Measurements from ENCODE around the gene SLC22A1.

GRCh38 chr6:160086754-160087153 lies 34.9 kb upstream of the SLC22A1 start:
- TF ChIP-seq CTCF (conservative IDR thresholded peaks at IDR 0.05; ENCODE audit: low read depth in 2 of 2) (no peak), EZH2 (IDR thresholded peaks at IDR 0.05; ENCODE audit: low read depth, unreplicated experiment) (no peak), POLR2AphosphoS5 (IDR thresholded peaks at IDR 0.05; ENCODE audit: low read depth) (no peak), CREB1 (CRISPR knock-in tag; IDR thresholded peaks at IDR 0.05; ENCODE audit: low read depth) (no peak), EZH2phosphoT487 (IDR thresholded peaks at IDR 0.05; ENCODE audit: unreplicated experiment) (no peak), JUNB (IDR thresholded peaks at IDR 0.05; ENCODE audit: unreplicated experiment) (no peak), ETS1 (IDR thresholded peaks at IDR 0.05) (no peak)
- TF ChIP-seq, protein P1, sequence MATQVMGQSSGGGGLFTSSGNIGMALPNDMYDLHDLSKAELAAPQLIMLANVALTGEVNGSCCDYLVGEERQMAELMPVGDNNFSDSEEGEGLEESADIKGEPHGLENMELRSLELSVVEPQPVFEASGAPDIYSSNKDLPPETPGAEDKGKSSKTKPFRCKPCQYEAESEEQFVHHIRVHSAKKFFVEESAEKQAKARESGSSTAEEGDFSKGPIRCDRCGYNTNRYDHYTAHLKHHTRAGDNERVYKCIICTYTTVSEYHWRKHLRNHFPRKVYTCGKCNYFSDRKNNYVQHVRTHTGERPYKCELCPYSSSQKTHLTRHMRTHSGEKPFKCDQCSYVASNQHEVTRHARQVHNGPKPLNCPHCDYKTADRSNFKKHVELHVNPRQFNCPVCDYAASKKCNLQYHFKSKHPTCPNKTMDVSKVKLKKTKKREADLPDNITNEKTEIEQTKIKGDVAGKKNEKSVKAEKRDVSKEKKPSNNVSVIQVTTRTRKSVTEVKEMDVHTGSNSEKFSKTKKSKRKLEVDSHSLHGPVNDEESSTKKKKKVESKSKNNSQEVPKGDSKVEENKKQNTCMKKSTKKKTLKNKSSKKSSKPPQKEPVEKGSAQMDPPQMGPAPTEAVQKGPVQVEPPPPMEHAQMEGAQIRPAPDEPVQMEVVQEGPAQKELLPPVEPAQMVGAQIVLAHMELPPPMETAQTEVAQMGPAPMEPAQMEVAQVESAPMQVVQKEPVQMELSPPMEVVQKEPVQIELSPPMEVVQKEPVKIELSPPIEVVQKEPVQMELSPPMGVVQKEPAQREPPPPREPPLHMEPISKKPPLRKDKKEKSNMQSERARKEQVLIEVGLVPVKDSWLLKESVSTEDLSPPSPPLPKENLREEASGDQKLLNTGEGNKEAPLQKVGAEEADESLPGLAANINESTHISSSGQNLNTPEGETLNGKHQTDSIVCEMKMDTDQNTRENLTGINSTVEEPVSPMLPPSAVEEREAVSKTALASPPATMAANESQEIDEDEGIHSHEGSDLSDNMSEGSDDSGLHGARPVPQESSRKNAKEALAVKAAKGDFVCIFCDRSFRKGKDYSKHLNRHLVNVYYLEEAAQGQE (IDR thresholded peaks at IDR 0.05; ENCODE audit: unreplicated experiment), result no peak

All from GM23338 (cell line).